HepG2 (cell line): ENCODE data around the gene BTBD19. TPM values are rescaled to one million over a fixed set of nuclear protein-coding genes. Genes with fewer than 3 reads are reported as not detected.

Experiments used
- BHLHE40 ChIP-seq: IDR thresholded peaks from 2 replicates; pipeline ENCODE4 v1.6.1; 2011; ENCODE audit warnings: low read length, improper control_type of control experiment
- CEBPG ChIP-seq: IDR thresholded peaks from 2 replicates; pipeline ENCODE4 v1.6.1; 2016
- KLF12 ChIP-seq: sonication (generic); formaldehyde crosslinking; IDR thresholded peaks from 2 replicates; pipeline ENCODE4 v1.4.0; 2020; ENCODE audit warnings: missing genetic modification reagents, borderline replicate concordance
- MATR3 ChIP-seq: sonication (generic); formaldehyde crosslinking; IDR thresholded peaks from 2 replicates; pipeline ENCODE4 v1.4.0; 2020; ENCODE audit warnings: missing genetic modification reagents
- MTA1 ChIP-seq: sonication (generic); formaldehyde crosslinking; IDR thresholded peaks from 2 replicates; pipeline ENCODE4 v1.4.0; 2020; ENCODE audit warnings: missing genetic modification reagents, mild to moderate bottlenecking, borderline replicate concordance
- POLR2A ChIP-seq, 2 experiments: IDR thresholded peaks; 2 replicates each; pipeline ENCODE4 v1.6.1; 2011; ENCODE audit warnings: low read depth in 2 of 2, low read length in 2 of 2, mild to moderate bottlenecking in 1 of 2, moderate library complexity in 1 of 2; ENCODE audit not compliant: insufficient read depth in 1 of 2
- RNF2 ChIP-seq: fragments of 450-650 bp; conservative IDR thresholded peaks from 2 replicates; pipeline ENCODE4 v1.6.1; 2016; ENCODE audit warnings: low read depth
- SMAD9 ChIP-seq: sonication (generic); formaldehyde crosslinking; IDR thresholded peaks from 2 replicates; pipeline ENCODE4 v1.5.1; 2020; ENCODE audit warnings: mild to moderate bottlenecking, missing genetic modification reagents
- SNAPC2 ChIP-seq: sonication (generic); formaldehyde crosslinking; IDR thresholded peaks from 2 replicates; pipeline ENCODE4 v1.8.1; 2022; ENCODE audit warnings: mild to moderate bottlenecking, missing genetic modification reagents
- SOX5 ChIP-seq: IDR thresholded peaks from 2 replicates; pipeline ENCODE4 v1.6.1; 2016; ENCODE audit warnings: borderline replicate concordance
- SP140L ChIP-seq: sonication (generic); formaldehyde crosslinking; IDR thresholded peaks from 2 replicates; pipeline ENCODE4 v1.4.0; 2020; ENCODE audit warnings: missing genetic modification reagents, borderline replicate concordance
- ZBTB2 ChIP-seq: sonication (generic); formaldehyde crosslinking; IDR thresholded peaks from 2 replicates; pipeline ENCODE4 v1.8.0; 2022; ENCODE audit warnings: low read depth, missing genetic modification reagents
- ZNF510 ChIP-seq: sonication (generic); formaldehyde crosslinking; IDR thresholded peaks from 2 replicates; pipeline ENCODE4 v1.4.0; 2020; ENCODE audit warnings: low read depth, mild to moderate bottlenecking, missing genetic modification reagents
- ZNF589 ChIP-seq: sonication (generic); formaldehyde crosslinking; conservative IDR thresholded peaks from 2 replicates; pipeline ENCODE4 v1.8.0; 2022; ENCODE audit warnings: mild to moderate bottlenecking, moderate library complexity, missing genetic modification reagents
- ZNF615 ChIP-seq: sonication (generic); formaldehyde crosslinking; IDR thresholded peaks from 2 replicates; pipeline ENCODE4 v1.5.0; 2020; ENCODE audit warnings: mild to moderate bottlenecking, missing genetic modification reagents, borderline replicate concordance
- ZNF670 ChIP-seq: sonication (generic); formaldehyde crosslinking; IDR thresholded peaks from 2 replicates; pipeline ENCODE4 v1.8.0; 2022; ENCODE audit warnings: mild to moderate bottlenecking, missing genetic modification reagents, borderline replicate concordance
- ZNF691 ChIP-seq: sonication (generic); formaldehyde crosslinking; IDR thresholded peaks from 2 replicates; pipeline ENCODE4 v1.4.0; 2020; ENCODE audit warnings: missing genetic modification reagents, low read depth, mild to moderate bottlenecking, borderline replicate concordance
- ZNF724P ChIP-seq: sonication (generic); formaldehyde crosslinking; IDR thresholded peaks from 2 replicates; pipeline ENCODE4 v1.8.0; 2022; ENCODE audit warnings: missing genetic modification reagents, borderline replicate concordance
- ZNF737 ChIP-seq: sonication (generic); formaldehyde crosslinking; IDR thresholded peaks from 2 replicates; pipeline ENCODE4 v1.5.0; 2020; ENCODE audit warnings: missing genetic modification reagents, mild to moderate bottlenecking, borderline replicate concordance
- ZNF772 ChIP-seq: sonication (generic); formaldehyde crosslinking; IDR thresholded peaks from 2 replicates; pipeline ENCODE4 v1.5.0; 2020; ENCODE audit warnings: mild to moderate bottlenecking, missing genetic modification reagents
- ZNF883 ChIP-seq: sonication (generic); formaldehyde crosslinking; IDR thresholded peaks from 2 replicates; pipeline ENCODE4 v1.5.1; 2020; ENCODE audit warnings: mild to moderate bottlenecking, missing genetic modification reagents; ENCODE audit errors: not compliant biosample characterization
- polyA plus RNA-seq, 8 experiments: library from polyadenylated mRNA; depleted of rRNA in 3 of 8; stranded (reverse) in 7 of 8; unstranded in 1 of 8; fragments of >200 nt; fragmentation: Illumina TruSeq in 4 of 8; extraction: Trizol in 4 of 8; gene quantifications; 2 replicates each; pipeline versions ENCODE4 v1.2.1 to v1.2.3, GENCODE V29; 2011 to 2016; ENCODE audit warnings: low read depth in 4 of 8, missing spikeins in 1 of 8, mixed read lengths in 1 of 8; ENCODE audit not compliant: insufficient read depth in 1 of 8
- total RNA-seq, 5 experiments: library from RNA; depleted of rRNA; stranded (reverse); fragments of >200 nt; fragmentation: Illumina TruSeq; extraction: Trizol; gene quantifications; 2 replicates each; pipeline ENCODE4 v1.2.3, GENCODE V29; 2016; ENCODE audit warnings: low read depth in 1 of 5
- TF ChIP-seq, protein P1 (sequence below): IDR thresholded peaks from 2 replicates; pipeline ENCODE4 v1.6.1; 2016; ENCODE audit warnings: mild to moderate bottlenecking

The BTBD19 gene
- total and polyA plus RNA-seq, 2 of the 13 experiments (the other 11 are each of a cell fraction or from before 2014, with no cell fraction given), result 2.7 to 6.7 TPM

- TF ChIP-seq ZBTB2 (CRISPR knock-in tag) (no peak), CEBPG (no peak), MTA1 (peak; percentile 42; the same call in 1 of the 2 replicates), ZNF724P (CRISPR knock-in tag) (0 out of 2 replicates have a peak, but pooled peaks have one; percentile 31), ZNF737 (CRISPR knock-in tag) (no peak), ZNF670 (CRISPR knock-in tag) (no peak), POLR2A (IDR thresholded peaks at IDR 0.05; ENCODE audit: insufficient read depth in 1 of 2, low read depth in 2 of 2, low read length in 2 of 2) (peak; percentile 53 to 69; a peak in 3 of 4 replicates), ZNF772 (CRISPR knock-in tag) (no peak), ZNF691 (CRISPR knock-in tag) (no peak; the same call in 1 of the 2 replicates), SNAPC2 (CRISPR knock-in tag) (peak; percentile 70), SOX5 (CRISPR knock-in tag) (no peak; the same call in 1 of the 2 replicates), ZNF589 (CRISPR knock-in tag) (no peak), KLF12 (peak; percentile 73; the same call in 1 of the 2 replicates), MATR3 (no peak), RNF2 (peak; percentile 55; the same call in 1 of the 2 replicates), SMAD9 (CRISPR knock-in tag) (no peak), ZNF883 (CRISPR knock-in tag) (peak; percentile 52), BHLHE40 (no peak), ZNF510 (CRISPR knock-in tag) (no peak), ZNF615 (no peak), SP140L (peak; percentile 10; the same call in 1 of the 2 replicates)
- TF ChIP-seq, protein P1, sequence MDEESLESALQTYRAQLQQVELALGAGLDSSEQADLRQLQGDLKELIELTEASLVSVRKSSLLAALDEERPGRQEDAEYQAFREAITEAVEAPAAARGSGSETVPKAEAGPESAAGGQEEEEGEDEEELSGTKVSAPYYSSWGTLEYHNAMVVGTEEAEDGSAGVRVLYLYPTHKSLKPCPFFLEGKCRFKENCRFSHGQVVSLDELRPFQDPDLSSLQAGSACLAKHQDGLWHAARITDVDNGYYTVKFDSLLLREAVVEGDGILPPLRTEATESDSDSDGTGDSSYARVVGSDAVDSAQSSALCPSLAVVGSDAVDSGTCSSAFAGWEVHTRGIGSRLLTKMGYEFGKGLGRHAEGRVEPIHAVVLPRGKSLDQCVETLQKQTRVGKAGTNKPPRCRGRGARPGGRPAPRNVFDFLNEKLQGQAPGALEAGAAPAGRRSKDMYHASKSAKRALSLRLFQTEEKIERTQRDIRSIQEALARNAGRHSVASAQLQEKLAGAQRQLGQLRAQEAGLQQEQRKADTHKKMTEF (CRISPR knock-in tag), result peak; percentile 68
Measured at GRCh38 chr1:44784094-44785028, 24.0 kb upstream of the BTBD19 start (continued).
